ENCODE measurements around the gene SNAI1.
"Not testable (repeated sequence)": the region's sequence is repeated elsewhere in the genome, so short reads cannot be mapped to it uniquely, and the experiment has no call there.

The SNAI1 gene

GRCh38 chr20:49964964-49965780 is 17.6 kb upstream of the SNAI1 start:
- DNase-seq (ENCODE audit: low spot score): peak; percentile 62

- DNase-seq (ENCODE audit: low spot score): no peak
These were observed 16.9 kb upstream of the SNAI1 start for GRCh38 chr20:49965781-49966305.

- DNase-seq (ENCODE audit: low spot score): no peak
These were observed 15.9 kb upstream of the SNAI1 start for GRCh38 chr20:49966861-49967260.

- DNase-seq (ENCODE audit: low spot score): no peak
These were observed 13.5 kb upstream of the SNAI1 start for GRCh38 chr20:49969234-49969633.

- no peak for DNase-seq (ENCODE audit: low spot score)
These were observed 12.8 kb upstream of the SNAI1 start for GRCh38 chr20:49969946-49970345.

GRCh38 chr20:49970498-49970897 is 12.3 kb upstream of the SNAI1 start:
- no peak for DNase-seq (ENCODE audit: low spot score)

- no peak for DNase-seq (ENCODE audit: low spot score)
These were observed 8.8 kb upstream of the SNAI1 start for GRCh38 chr20:49973981-49974380.

- no peak for DNase-seq (ENCODE audit: low spot score)
These were observed 6.2 kb upstream of the SNAI1 start for GRCh38 chr20:49976542-49976941.

- not testable (repeated sequence) for DNase-seq (ENCODE audit: low spot score)
These were observed 5.0 kb upstream of the SNAI1 start for GRCh38 chr20:49977740-49978139.

- DNase-seq (ENCODE audit: low spot score): no peak
These were observed 4.1 kb upstream of the SNAI1 start for GRCh38 chr20:49978685-49979029.

GRCh38 chr20:49979030-49979832 is 3.5 kb upstream of the SNAI1 start:
- DNase-seq (ENCODE audit: low spot score): peak; percentile 83

GRCh38 chr20:49980140-49981008 is 2.4 kb upstream of the SNAI1 start:
- no peak for DNase-seq (ENCODE audit: low spot score)

GRCh38 chr20:49981218-49982071 is 1.3 kb upstream of the SNAI1 start:
- no peak for DNase-seq (ENCODE audit: low spot score)

- no peak for DNase-seq (ENCODE audit: low spot score)
These were observed 771 bp upstream of the SNAI1 start for GRCh38 chr20:49982072-49982345.

- no peak for DNase-seq (ENCODE audit: low spot score)
These were observed 505 bp downstream of the SNAI1 start for GRCh38 chr20:49983123-49983847.

GRCh38 chr20:49983848-49984408 is 1.1 kb downstream of the SNAI1 start:
- DNase-seq (ENCODE audit: low spot score): no peak

- DNase-seq (ENCODE audit: low spot score): no peak
These were observed 1.8 kb downstream of the SNAI1 start for GRCh38 chr20:49984426-49985153.

GRCh38 chr20:49985157-49985556 is 2.4 kb downstream of the SNAI1 start:
- DNase-seq (ENCODE audit: low spot score): no peak

GRCh38 chr20:49985617-49986016 is 2.8 kb downstream of the SNAI1 start:
- no peak for DNase-seq (ENCODE audit: low spot score)

GRCh38 chr20:49986049-49986448 is 3.3 kb downstream of the SNAI1 start:
- DNase-seq (ENCODE audit: low spot score): no peak

All from NAMALWA (cell line).